KOPT-K1 (cell line): Measurements from ENCODE around the gene CAST.

Experiments used
- H3K27ac ChIP-seq: fragments of 200-600 bp; sonication (generic); 2 replicates; pipeline ENCODE4 v1.5.1; 2016; ENCODE audit warnings: antibody characterized with exemption, mild to moderate bottlenecking, low read depth, low read length; ENCODE audit not compliant: poor library complexity, severe bottlenecking
- H3K36me3 ChIP-seq: fragments of 200-600 bp; sonication (generic); 2 replicates; pipeline ENCODE4 v1.5.1; 2017; ENCODE audit warnings: antibody characterized with exemption, mild to moderate bottlenecking, low read length, moderate library complexity; ENCODE audit not compliant: insufficient read depth
- H3K9me3 ChIP-seq: fragments of 200-600 bp; sonication (generic); 2 replicates; pipeline ENCODE4 v1.5.1; 2017; ENCODE audit warnings: antibody characterized with exemption, low read length, mild to moderate bottlenecking; ENCODE audit not compliant: insufficient read depth, poor library complexity, severe bottlenecking

Gene CAST

DNA sequence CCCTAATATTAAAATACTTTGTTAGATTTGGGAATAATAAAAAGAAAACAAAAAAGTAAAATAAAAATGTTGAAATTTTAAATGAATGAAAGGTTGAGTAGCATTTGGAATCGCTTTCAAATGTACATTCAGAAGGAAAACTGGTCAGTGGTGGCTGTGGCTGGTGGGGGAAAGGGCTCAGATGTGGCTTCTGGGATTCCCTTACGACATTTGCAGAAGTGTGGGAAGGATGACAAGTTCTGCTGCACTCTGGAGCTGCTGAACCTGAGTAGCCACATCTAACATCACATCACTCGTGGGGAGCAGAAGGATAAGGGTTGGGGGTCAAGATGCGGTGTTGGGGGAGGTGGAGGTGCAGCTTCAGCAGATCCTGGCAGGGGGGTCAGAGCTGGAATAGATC is 25.6 kb upstream of the CAST start:
- Histone ChIP-seq H3K9me3 (no peaks in the 10 kb centered on the region), H3K36me3 (no peaks in the 10 kb centered on the region), H3K27ac (no peak overlapping the region)

DNA sequence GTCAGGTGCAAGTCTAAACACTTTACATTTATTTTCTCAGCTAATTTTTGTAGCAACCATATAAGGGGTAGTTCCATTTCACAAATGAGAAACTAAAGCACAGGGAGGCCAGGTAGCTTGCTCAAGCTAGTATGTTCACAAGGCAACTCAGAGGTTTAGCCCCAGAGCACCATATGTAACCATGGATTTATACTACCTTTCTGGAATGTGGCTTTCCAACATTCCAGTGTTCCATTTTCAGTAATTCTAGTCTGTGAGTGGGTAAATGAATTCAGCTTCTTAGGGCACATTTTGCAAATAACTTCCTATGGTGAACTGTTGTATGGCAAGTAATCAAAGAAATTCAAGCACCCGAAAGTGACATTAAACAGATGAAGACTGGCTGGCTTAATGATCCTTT is 25.0 kb upstream of the CAST start:
- no peak overlapping the region for H3K27ac ChIP-seq
- no peaks in the 10 kb centered on the region for H3K36me3 ChIP-seq
- H3K9me3 ChIP-seq: no peaks in the 10 kb centered on the region

DNA sequence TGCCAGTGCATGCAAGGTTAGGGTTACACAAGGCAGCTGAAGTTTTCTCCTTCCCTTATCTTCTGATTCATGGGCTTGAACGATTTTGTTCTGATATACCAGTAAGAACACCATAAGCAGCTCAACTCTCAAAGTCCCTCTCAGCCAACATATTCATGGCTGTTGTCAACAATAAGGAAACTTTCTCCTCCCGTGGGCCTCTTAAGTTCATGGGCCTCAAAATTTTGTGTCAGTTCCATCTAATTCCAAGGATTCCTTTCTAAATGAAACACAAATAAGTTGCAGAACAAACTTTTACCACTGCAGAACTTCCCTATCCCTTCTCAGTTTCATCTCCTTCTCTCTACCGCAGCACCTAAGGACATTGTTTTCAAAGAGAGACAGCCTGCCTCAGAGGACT is 23.6 kb upstream of the CAST start:
- H3K36me3 ChIP-seq: no peaks in the 10 kb centered on the region
- H3K9me3 ChIP-seq: no peaks in the 10 kb centered on the region
- H3K27ac ChIP-seq: no peak overlapping the region

DNA sequence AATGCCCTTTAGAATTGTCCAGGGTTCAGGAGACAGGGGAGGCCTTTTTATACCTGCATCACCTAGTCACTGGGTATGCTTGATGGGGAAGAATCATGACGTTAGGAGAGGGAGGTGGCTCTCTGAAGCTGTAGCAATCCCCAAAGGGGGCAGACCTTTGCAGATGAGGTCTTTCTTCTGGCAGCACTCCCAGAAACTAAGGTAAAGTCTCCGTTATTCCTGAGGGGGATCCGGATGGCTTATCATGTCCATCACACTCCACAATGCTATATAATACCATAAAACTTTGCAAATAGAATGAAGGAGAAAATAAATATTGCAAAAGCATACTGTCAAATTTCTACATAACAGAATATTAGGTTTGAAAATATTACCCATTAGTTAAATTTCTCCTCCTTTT is 21.5 kb upstream of the CAST start:
- Histone ChIP-seq H3K36me3 (no peaks in the 10 kb centered on the region), H3K27ac (no peak overlapping the region), H3K9me3 (no peaks in the 10 kb centered on the region)

DNA sequence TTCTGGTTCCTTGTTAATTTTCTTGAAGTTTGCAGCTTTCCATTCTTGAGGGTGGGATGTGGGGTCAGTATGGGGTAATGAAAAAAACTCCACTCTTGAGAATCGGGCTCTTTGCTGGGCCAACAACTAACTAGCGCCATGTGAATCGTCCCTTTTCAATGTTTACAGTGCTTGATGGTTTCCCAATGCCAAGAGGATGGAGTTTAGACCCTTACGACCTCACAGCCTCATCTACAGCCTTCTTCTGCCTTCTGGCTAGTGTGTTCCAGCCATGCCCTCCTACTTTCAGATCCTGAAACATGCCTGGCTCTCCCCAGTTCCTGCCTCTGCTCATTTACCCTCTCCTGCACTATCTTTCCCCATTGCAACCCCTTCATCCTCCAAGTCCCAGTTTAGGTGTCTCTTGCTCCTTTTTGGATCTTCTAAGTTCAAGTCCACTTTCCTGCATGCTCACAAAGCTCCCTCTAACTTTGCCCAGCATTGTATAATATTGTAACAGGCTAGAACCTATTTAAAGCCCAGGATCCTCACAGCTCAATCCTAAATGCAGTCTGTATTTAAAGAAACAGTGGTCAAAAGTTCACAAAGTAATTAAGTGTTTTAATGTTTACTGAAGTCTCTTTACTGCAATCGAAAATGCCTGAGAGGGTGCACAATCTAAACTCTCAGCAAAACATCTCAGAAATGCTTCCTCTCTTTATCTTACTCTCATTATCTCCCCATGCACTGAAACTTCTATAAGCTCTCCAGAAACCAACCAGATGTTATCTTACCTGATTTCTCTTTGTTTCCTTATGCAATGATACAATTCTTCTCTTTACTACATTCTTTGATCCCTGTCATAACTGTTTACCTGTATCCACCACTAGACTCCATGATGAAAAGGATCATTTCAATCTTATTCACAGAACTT is 20.6 kb upstream of the CAST start:
- no peaks in the 10 kb centered on the region for H3K36me3 ChIP-seq
- no peaks in the 10 kb centered on the region for H3K9me3 ChIP-seq
- H3K27ac ChIP-seq: no peak overlapping the region

DNA sequence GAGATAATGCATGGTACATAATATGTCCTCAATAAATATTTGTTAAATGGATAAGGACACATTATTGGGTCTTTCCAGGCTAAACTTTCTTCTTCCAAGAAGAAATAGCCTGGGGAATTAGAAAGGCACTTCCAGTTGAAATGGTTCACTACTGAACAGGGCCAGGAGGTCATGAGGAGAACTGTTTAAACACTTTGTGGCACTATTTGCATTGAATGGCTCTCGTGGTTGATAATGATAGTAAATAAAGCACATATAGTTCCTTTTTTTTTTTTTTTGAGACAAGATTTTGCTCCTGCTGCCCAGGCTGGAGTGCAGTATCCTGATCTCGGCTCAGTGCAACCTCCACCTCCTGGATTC is 19.9 kb upstream of the CAST start:
- no peaks in the 10 kb centered on the region for H3K9me3 ChIP-seq
- H3K36me3 ChIP-seq: no peaks in the 10 kb centered on the region
- no peak overlapping the region for H3K27ac ChIP-seq

- Histone ChIP-seq H3K36me3 (no peaks in the 10 kb centered on the region), H3K27ac (no peak overlapping the region), H3K9me3 (no peaks in the 10 kb centered on the region)
Measured at GRCh38 chr5:96645091-96645490, 17.1 kb upstream of the CAST start.

GRCh38 chr5:96648023-96648422 is 14.2 kb upstream of the CAST start:
- no peak overlapping the region for H3K27ac ChIP-seq
- H3K9me3 ChIP-seq: no peaks in the 10 kb centered on the region
- H3K36me3 ChIP-seq: no peaks in the 10 kb centered on the region

DNA sequence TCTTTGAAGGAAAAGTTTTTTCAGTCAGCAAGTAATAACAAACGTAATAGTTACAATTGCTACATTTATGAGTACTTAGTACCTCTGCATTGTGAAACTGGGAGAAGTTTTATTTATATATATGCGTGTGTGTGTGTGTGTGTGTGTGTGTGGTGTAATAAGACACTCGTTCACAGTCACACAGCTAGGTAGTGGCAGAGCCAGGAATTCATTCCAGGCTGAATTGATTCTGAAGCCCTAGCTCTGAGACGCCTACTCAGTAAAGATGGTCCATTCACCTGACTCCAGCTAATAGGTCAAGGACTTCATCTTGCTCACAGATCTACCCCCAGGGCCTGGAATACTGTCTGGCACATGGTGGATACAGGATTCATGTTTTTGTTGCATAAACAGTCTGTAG is 13.6 kb upstream of the CAST start:
- Histone ChIP-seq H3K9me3 (no peaks in the 10 kb centered on the region), H3K36me3 (no peaks in the 10 kb centered on the region), H3K27ac (no peak overlapping the region)

DNA sequence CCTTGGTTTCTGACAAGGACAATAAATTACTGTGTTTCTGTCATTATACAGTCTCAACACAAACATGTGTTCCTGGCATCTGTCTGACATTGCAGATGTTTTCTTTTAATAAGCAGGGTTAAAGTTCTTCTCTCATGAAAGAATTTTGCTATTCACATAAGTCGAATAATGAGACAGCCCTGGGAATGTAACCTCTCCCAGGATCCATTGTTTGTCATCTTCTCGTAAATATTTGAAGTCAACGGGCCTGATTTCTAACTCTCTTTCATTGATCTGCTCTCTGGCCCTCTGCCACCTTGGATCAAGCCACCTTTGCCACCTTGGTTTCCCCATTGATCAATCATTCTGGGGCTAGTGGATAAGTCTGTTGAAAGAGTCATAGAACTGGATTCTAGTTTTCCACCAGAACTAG is 12.9 kb upstream of the CAST start:
- no peaks in the 10 kb centered on the region for H3K36me3 ChIP-seq
- no peak overlapping the region for H3K27ac ChIP-seq

DNA sequence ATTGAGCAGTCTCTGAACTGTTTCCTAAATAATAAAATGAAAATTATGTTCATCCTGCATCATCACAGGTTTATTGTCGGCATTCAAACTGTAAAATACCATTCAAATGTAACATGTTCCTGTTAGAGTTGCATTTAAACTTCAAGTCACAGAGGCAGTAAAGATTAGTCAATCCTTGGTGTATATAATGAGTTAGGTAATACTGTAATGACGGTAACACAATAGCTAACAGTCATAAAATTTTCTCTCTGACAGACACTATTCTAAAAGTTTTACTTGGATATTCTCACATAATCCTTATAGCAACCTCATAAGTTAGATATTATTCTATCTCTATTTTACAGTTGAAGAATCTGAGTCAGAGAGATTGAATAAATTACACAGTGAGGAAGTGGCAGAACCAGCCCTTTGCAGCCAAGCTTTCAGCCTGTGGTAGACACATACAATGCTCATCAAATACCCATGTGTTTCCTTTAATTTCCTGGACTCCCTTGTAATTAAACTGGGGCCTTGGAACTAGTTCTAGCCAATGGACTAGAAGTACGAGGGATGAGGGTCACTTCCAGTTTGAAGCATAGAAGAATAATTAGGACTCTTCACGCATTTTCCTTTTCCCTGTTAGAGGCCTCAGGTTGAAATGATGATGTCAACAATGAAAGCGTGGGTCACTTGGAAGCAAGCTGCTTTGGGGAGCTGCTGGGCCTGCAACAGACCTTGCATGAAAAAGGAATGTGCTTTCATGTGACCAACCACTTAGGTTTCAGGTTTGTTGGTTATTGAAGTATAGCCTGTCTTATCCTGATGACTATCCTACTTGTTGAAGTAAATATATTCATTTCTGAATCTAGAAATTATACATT is 12.3 kb upstream of the CAST start:
- no peaks in the 10 kb centered on the region for H3K36me3 ChIP-seq
- H3K27ac ChIP-seq: no peak overlapping the region
- no peaks in the 10 kb centered on the region for H3K9me3 ChIP-seq

More for the DNA sequence above, 12.9 kb upstream of the CAST start:
- H3K9me3 ChIP-seq: no peaks in the 10 kb centered on the region

DNA sequence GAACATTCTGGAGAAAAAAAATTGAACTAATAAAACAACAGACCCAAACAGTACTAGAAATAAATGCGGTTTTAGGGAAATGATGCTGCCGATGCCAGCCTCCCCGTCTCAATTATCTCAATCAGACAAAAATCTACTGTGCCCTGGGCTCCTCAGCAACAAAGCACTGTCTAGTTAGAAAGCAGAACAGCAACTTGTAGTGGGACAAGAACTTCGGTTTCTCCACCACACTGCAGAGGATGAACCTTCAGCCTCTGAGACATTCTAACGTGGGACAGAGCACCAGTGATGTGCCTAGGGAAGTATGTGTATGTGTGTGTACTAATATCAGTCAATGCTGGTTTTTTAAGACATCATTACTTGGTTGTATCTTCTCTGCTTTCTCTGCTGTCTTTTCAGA is 11.1 kb upstream of the CAST start:
- Histone ChIP-seq H3K27ac (no peak overlapping the region), H3K36me3 (no peaks in the 10 kb centered on the region), H3K9me3 (no peaks in the 10 kb centered on the region)

- Histone ChIP-seq H3K36me3 (no peaks in the 10 kb centered on the region), H3K27ac (no peak overlapping the region), H3K9me3 (no peaks in the 10 kb centered on the region)
Measured at GRCh38 chr5:96651948-96652753, 10.0 kb upstream of the CAST start.

DNA sequence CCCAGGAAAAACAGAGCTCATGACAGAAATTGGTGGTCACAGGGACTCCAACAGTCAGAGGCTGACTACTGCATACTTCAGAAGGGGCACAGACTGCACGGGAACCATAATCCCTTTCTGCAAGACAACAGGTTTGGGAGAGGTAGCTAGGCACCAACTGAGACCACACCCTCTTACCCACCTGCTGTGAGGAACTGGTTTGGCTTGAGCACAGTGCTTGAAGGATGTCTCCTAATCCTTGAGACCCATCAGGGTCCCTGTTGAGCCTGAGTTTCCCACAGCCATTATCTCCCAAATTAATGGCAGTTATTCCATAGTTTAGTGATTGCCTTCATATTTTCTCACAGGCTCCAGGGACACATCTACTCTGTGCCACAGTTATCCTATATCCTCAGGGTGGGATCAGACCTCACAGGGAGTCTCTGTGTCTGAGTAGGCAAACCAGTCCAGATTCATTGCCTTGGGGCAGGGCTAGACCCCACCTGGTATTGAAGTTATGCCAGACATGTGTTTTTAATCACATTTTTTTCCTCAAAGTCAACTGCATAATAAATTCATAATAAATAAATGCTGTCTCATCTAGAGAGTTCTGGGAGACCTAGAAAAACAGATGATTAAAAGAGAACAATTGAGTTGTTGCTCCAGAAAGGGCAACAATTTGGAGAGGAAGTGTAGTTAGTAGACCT is 9.3 kb upstream of the CAST start:
- H3K9me3 ChIP-seq: no peaks in the 10 kb centered on the region
- H3K27ac ChIP-seq: no peak overlapping the region
- no peaks in the 10 kb centered on the region for H3K36me3 ChIP-seq
